Mesothelial cell of epicardium (in vitro differentiated cells): ENCODE results near the gene ERAS. TPM values are rescaled to one million over a fixed set of nuclear protein-coding genes. Genes with fewer than 3 reads are reported as not detected.
"Not testable (repeated sequence)": the region's sequence is repeated elsewhere in the genome, so short reads cannot be mapped to it uniquely, and the experiment has no call there.

Experiments
- DNase-seq, 2 experiments: peaks; one replicate each; pipeline ENCODE4 v3.0.0; 2021; ENCODE audit warnings: low spot score in 2 of 2; ENCODE audit not compliant: unreplicated experiment in 2 of 2
- H3K27ac Mint-ChIP-seq: 2 replicates; pipeline ENCODE4 v1.8.0; 2021; ENCODE audit warnings: mixed read lengths
- H3K27me3 Mint-ChIP-seq: 2 replicates; pipeline ENCODE4 v1.8.0; 2021; ENCODE audit warnings: low read depth, mixed read lengths
- H3K36me3 Mint-ChIP-seq: 2 replicates; pipeline ENCODE4 v1.8.0; 2021; ENCODE audit warnings: mixed read lengths
- H3K4me1 Mint-ChIP-seq: 2 replicates; pipeline ENCODE4 v1.8.0; 2021; ENCODE audit warnings: mixed read lengths
- H3K4me3 Mint-ChIP-seq: 2 replicates; pipeline ENCODE4 v1.8.0; 2021; ENCODE audit warnings: mild to moderate bottlenecking, moderate library complexity, mixed read lengths
- H3K9me3 Mint-ChIP-seq: 2 replicates; pipeline ENCODE4 v1.8.0; 2021; ENCODE audit warnings: mixed read lengths
- total RNA-seq: library from RNA; stranded (reverse); gene quantifications from 3 replicates; pipeline ENCODE4 v1.2.1, GENCODE V29; 2021
- TF ChIP-seq, protein P1 (sequence below): fragments of 200-600 bp; sonication (generic); IDR thresholded peaks from one replicate; pipeline ENCODE4 v1.5.0; 2021; ENCODE audit warnings: antibody characterized with exemption; ENCODE audit not compliant: unreplicated experiment

The ERAS gene
- total RNA-seq, 1 donor from 2014 or later: 0.63 TPM

GRCh38 chrX:48818098-48818497 is 8.2 kb upstream of the ERAS start:
- Mint-ChIP-seq H3K27me3 (no peaks in the 10 kb centered on the region), H3K4me3 (no peak overlapping the region), H3K36me3 (peaks cover 10% of the 10 kb centered on the region), H3K9me3 (peaks cover 3% of the 10 kb centered on the region), H3K27ac (no peak overlapping the region), H3K4me1 (no peaks in the 10 kb centered on the region)
- no peak for DNase-seq
- TF ChIP-seq, protein P1, sequence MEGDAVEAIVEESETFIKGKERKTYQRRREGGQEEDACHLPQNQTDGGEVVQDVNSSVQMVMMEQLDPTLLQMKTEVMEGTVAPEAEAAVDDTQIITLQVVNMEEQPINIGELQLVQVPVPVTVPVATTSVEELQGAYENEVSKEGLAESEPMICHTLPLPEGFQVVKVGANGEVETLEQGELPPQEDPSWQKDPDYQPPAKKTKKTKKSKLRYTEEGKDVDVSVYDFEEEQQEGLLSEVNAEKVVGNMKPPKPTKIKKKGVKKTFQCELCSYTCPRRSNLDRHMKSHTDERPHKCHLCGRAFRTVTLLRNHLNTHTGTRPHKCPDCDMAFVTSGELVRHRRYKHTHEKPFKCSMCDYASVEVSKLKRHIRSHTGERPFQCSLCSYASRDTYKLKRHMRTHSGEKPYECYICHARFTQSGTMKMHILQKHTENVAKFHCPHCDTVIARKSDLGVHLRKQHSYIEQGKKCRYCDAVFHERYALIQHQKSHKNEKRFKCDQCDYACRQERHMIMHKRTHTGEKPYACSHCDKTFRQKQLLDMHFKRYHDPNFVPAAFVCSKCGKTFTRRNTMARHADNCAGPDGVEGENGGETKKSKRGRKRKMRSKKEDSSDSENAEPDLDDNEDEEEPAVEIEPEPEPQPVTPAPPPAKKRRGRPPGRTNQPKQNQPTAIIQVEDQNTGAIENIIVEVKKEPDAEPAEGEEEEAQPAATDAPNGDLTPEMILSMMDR: no peak

- Mint-ChIP-seq H3K27ac (no peak overlapping the region), H3K36me3 (peaks cover 5% of the 10 kb centered on the region), H3K4me3 (no peak overlapping the region), H3K9me3 (no peaks in the 10 kb centered on the region), H3K27me3 (no peaks in the 10 kb centered on the region), H3K4me1 (no peaks in the 10 kb centered on the region)
- TF ChIP-seq, protein P1: no peak
- no peak for DNase-seq
Observed at GRCh38 chrX:48818866-48819265, 7.4 kb upstream of the ERAS start.

- H3K27me3 Mint-ChIP-seq, H3K9me3 Mint-ChIP-seq, H3K4me1 Mint-ChIP-seq, H3K27ac Mint-ChIP-seq, DNase-seq, H3K36me3 Mint-ChIP-seq, H3K4me3 Mint-ChIP-seq: not testable (repeated sequence)
Observed at GRCh38 chrX:48819394-48819793, 6.9 kb upstream of the ERAS start.

DNA sequence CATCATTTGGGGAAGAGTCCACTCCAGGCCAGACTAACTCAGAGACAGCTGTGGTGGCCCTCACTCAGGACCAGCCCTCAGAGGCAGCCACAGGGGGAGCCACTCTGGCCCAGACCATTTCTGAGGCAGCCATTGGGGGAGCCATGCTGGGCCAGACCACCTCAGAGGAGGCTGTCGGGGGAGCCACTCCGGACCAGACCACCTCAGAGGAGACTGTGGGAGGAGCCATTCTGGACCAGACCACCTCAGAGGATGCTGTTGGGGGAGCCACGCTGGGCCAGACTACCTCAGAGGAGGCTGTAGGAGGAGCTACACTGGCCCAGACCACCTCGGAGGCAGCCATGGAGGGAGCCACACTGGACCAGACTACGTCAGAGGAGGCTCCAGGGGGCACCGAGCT is 3.3 kb upstream of the ERAS start:
- no peak for DNase-seq
- Mint-ChIP-seq H3K27me3 (no peaks in the 10 kb centered on the region), H3K4me1 (no peaks in the 10 kb centered on the region), H3K9me3 (peaks cover 4% of the 10 kb centered on the region), H3K27ac (no peak overlapping the region), H3K4me3 (no peak overlapping the region), H3K36me3 (peaks cover 24% of the 10 kb centered on the region)
- TF ChIP-seq, protein P1: no peak

DNA sequence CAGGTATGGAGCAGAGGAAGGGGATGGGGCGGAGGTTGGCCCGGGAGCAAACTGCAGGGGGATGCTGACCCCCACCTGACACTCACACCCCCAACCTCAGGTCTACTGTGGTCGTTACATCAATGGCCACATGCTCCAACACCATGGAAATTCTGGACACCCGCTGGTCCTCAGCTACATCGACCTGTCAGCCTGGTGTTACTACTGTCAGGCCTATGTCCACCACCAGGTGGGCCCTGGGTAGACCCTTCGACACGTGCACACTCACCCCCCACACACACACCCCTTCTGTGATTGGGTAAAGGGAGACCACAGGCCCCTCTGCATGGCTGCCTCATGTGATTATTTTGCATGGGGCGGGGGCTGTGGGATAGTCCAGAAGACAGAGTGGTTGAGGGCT is 2.2 kb upstream of the ERAS start:
- H3K9me3 Mint-ChIP-seq: peaks cover 10% of the 10 kb centered on the region
- H3K27me3 Mint-ChIP-seq: no peaks in the 10 kb centered on the region
- peaks cover 26% of the 10 kb centered on the region for H3K36me3 Mint-ChIP-seq
- TF ChIP-seq, protein P1: no peak
- no peaks in the 10 kb centered on the region for H3K4me1 Mint-ChIP-seq
- H3K4me3 Mint-ChIP-seq: no peak overlapping the region
- H3K27ac Mint-ChIP-seq: no peak overlapping the region
- DNase-seq: no peak

DNA sequence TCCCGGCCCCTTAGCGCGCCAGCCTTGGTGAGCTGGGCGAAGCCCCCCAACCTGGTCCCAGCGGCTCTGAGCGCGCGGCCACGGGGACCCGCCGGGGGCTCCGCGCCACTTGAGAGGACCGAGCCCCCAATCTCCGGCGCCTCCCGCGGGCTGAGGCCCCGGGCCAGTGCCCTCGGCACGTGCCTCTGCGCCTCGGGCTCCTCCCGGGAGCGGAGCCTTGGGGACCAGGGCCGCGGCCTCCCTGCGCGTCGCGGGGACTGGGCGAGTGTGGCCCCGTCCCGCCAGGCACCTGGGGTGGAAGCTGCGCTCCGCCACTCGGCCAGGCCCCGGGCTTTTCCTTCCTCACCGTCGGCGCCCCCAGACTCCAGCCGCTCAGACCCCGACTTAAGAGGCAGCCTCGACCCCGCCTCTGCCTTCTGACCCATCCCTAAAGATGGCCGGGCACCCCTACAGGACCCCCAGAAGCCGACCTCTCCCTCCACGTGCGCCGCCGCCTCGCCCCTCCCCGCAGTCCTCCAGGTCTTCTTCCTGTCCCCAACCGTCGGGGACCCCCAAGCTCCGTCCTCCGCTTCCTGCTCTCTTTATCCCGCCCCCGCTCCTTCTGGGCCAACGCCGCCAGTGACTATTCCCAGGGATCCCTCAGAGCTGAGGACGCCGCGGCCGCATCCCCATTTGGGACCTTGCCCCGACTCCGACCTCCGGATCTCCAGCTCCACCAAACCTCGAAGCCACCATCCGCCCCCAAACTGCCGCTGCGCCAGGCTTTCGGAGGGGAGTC is 752 bp downstream of the ERAS start:
- DNase-seq: no peak
- Mint-ChIP-seq H3K4me1 (no peaks in the 10 kb centered on the region), H3K27ac (no peak overlapping the region), H3K36me3 (peaks cover 24% of the 10 kb centered on the region), H3K27me3 (peaks cover 17% of the 10 kb centered on the region), H3K9me3 (peaks cover 10% of the 10 kb centered on the region), H3K4me3 (no peak overlapping the region)
- TF ChIP-seq, protein P1: no peak
